ENCODE data around the gene GABRB1.
A peak's percentile ranks its signal among the peaks of the same experiment; 100 is the strongest.

Gene GABRB1

DNA sequence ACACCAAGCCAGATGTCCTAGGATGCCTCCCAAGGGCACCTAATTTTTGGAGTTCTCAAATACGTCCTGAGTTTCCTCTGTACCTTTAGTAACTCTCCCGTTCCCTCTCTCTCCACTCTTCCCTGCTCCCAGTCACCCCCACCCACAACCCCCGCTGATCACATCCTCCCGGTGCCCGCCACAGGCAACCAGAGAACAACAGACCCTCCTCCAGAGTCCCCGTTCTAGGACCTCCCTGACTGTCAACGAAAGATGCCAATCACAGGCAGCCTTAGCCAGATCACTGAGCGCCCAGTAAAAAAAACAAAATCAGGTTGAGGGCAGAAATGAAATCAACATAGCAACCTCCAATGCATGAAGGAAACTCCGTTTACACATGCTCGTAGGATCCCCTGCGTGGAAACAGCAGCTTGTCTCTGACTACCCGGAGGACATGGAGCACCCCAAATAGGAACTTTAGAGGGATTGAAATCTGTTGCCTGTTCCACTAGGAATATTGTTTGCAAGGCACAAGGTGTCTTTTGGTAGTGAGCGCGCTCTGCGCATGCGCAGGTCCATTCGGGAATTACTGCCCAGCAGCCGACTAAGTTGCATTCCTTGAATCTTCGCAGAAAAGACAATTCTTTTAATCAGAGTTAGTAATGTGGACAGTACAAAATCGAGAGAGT, at the start of gene GABRB1:
Gene GABRB1 (plus strand): TSS at position 557 of the 668 bp plus-strand sequence.
- peak in 2 of 3 donors; percentile 20 to 32 for DNase-seq

GRCh38 chr4:46984781-46985180, 46.6 kb upstream of the GABRB1 start:
- DNase-seq, result no peak

DNA sequence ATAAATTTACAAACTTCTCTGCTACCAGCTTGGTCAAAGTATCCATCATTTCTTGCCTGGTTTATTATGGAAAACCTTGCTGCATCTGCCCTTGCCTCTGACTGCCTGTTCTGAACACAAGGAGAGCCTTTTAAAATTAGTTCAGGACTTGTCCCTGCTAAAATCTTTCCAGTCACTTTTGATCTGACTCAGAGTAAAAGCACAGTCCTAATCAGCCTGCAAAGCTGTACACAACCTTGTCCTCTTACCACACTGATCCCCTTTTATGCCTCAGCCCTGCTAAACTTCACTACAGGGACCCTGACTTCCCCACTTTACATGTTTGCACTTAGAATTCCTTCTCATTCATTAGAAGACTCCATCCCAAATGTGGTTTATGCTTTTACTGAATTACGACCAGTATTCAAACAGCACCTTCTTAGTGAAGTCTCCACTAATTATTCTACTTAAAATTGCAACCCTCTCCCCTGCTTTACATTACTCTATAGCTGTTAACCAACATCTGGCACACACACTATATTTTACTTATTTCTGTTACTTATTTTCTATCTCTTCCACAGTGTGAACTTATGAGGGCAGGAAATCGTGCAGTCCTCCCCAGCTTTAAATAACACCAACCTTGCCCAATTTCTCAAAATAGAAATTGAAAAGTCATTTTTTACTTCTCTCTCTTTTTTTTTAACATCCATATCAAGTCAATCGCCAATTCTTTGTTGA, 44.3 kb upstream of the GABRB1 start:
- DNase-seq, result no peak

DNA sequence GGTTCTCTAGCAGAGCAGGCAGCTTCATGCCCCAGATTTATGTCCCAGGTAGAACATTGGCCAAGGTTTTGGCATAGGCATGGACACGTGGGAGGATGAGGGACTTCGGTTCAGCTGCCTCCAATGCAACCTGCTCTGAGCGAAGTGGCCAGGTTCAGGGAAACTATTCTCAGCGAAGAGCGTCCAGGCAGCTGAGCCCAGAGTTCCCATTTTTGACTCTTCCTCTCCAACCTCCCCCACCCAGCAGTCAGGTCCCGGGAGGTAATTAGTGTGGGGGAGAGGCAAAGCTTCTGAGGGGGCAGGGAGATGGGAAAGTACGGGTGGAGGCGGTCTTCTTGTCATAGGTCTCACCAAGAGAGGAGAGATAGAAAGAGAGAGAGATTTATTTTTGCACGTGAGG, 39.0 kb upstream of the GABRB1 start:
- DNase-seq, result peak in 1 of 3 donors; percentile 8

DNA sequence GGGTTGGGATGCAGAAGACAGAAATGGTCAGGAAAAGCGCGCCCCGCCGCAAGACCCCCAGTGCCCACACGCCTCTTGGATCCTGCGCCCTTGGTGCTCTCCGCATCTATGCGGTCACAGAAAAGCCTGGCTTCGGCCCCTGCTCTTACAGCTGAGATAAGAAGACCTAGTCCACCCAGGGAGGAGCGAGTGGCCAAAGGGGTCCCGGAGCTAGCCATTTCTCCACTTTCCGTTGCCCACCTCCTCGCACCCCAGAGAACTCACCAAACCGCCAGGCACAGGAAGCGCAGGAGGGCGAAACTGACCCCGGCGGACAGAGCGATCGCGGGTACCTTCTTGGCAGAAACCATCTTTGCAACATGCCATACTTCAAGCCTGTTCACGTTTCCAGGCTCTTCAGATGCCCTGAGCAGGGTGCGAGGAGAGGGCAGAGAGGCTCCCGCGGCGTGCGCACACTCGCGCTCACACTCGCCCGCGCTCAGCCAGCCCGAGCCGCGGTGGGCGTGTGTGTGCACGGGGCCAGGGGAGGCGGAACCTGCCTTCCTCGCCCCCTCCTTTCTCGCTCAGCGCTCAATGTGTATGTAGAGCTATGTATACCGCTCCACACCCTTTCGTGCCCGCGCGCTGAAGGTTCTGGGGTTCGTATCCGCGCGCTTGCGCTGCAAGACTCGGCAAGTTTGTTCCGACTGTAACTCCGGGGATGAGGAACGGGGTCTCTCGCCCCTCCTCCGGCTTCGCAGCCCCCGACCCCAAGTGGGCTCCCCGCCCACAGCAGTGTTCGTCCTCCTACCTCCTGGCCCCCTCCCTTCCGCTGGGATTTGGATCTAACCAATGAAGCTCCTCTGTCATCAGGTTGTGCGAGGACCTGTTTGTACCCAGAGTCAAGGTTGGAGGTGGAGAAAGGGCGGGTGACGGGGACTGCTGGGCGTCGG, 38.0 kb upstream of the GABRB1 start, which contains the start of gene GABRA4:
Gene GABRA4 (minus strand): TSS at position 507 of the 932 bp plus-strand sequence. CDS start 157 bp downstream, at position 350.
- DNase-seq, result peak in 1 of 3 donors; percentile 16

GRCh38 chr4:46994007-46994405, 37.4 kb upstream of the GABRB1 start:
- no peak for DNase-seq

DNA sequence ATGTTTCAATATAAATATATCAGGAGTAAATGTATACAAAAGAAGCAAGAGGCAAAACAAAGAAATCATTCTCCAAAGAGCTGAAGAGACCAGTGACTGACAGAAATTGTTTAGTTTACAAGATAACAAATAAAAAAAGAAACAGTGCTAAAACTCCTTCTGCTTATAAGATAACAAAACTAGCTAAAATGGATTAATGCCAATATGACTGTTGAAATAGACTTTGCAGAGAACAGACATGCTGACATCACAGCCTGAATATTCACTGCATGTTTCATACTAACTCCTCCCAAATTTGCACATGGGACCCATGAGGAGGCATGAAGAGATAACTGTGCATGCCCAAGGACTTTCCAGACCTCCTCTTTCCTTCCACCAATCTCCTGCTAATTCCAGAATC, 31.8 kb upstream of the GABRB1 start:
- DNase-seq, result no peak

- no peak for DNase-seq
These were observed 31.0 kb upstream of the GABRB1 start for GRCh38 chr4:47000406-47000805.

DNA sequence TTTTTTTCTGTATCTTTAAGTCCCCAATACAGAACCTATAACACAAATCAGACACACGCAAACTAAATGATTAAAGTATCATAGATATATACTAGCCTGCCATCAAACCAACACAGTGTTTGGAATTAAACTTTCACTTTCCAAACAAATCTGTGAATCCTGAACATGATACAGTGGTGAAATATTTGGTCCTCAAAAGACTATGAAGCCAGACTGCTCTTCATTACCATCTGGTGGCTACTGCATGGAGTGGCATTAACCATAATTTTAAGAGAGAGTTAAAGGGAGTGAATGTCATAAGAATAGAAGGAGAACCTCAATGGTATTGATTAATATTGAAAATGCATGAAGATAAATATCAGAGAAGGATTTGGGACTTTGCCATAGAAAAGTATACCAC, 28.8 kb upstream of the GABRB1 start:
- no peak for DNase-seq

DNA sequence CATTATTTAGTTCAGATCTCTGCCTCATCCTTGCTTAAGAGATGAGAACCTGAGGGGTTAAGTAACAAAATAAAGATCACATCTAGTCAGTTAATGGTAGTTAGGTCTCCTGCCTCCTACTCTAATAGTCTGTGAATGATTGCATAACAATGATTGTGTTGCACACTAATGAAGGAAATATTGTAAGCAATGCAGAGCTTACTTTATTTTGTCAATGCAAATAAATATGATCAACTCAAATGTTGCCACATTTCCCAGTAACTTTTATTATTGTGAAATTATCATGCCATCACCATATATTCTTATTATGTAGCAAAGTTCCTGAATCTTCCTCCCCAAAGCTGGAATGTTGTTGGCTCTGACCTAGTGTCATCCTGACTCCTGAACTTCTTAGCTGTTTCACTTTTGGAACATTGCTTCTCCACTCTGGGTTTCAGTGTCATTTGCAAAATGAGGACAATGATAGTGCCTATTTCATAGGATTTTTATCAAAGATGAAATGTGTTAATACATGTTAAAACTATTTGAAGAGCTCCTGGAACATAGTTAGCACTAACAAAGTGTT, 20.9 kb upstream of the GABRB1 start:
- no peak for DNase-seq

DNA sequence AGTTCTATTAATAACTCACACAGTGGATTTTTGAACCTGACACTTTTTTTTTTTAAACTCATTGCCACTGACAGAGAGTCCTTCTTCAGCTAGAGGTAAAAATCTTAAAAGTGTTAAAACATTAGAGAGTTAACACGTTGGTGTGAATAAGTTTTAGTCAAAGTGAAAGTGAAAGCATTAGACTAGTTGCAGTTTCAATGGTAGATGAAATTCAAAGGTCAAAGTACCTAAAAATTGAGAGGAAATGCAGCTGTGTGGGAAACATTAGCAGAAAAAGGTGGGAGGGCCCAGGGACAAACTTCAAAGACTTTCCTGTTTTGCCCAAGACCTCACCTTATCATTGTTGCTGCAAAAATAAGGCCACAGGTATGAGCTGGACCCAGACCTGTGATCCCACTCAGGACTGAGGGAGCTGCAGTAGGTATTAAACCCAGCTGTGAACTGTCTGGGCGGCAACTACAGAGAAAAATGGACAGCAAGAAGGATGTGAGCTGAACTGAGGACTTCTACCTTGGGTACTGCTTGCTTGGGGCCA, 20.4 kb upstream of the GABRB1 start:
- peak in 1 of 3 donors; percentile 22 for DNase-seq

DNA sequence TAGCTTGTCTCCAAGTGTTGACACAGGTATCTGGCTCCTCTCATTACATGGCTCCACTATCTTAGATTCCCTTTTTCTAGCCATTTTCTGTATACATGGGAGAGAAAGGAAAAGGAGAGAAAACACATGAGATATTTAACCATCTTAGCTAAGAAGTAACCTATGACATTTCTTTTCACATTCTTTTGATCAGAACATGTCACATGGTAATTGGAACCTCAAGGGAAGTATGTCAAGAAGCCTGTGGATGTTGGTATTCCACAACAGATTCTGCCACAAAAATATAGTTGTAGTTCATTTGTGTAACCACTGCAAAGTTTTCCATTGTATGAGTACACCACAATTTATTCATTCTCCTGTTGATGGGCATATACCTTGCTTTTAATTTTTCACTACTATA, 18.7 kb upstream of the GABRB1 start:
- DNase-seq, result no peak

DNA sequence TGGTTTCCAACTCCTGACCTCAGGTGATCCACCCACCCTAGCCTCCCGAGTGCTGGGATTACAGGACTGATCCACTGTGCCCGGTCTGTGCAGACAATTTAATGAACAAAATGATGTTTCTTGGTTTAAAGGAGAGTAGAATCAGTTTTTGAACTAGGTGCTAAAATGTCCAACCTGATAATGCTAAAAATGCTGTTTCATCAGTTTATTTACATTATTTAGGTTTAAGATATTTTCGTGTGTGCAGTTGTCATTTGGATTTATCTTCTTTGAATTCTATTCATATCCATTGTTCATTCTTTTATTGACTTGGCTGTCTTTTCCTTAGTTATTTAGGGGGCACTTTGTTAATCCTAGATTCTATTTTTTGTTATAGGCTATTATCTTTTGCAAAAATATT, 18.0 kb upstream of the GABRB1 start:
- no peak for DNase-seq

DNA sequence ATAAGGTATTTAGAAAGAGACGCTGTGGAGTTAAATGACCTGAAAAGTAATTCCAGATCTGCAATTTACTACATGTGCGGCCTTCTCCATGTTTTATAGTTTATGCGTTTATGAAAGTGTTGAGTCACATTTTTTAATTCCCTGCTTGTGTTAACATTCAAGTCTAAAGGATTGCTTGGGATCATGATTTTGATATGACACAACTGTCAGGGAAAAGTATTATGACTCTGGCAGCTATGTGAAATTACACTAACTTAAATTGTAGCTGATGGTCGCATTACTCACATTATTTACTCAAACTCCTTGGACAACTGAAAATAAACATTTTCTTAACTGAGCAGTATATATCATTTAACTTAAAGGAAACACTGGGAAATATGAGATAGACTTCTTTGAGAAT, 14.3 kb upstream of the GABRB1 start:
- no peak for DNase-seq

DNA sequence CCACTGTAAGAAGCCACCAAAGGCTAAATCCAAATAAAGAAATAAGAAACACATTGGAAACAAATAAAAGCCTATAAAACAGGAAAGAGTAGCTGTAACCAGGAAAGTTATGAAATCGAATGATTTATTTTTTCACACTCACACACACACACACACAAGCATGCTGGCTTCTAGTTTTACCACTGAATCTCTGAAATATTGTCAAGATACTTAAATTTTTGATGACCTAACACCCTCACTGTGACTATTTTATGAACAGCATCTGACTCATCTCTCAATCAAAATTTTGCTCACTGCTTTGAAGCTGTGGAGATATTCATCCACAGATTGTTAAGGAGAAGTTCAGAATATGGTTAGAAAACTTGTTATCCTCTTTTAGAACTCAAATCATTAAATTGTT, 13.9 kb upstream of the GABRB1 start:
- peak in 2 of 3 donors; percentile 27 to 33 for DNase-seq

- DNase-seq, result no peak
These were observed 511 bp downstream of the GABRB1 start for GRCh38 chr4:47031751-47032404.

- peak; percentile 40 to 60 (median 42) for DNase-seq
These were observed 1.2 kb downstream of the GABRB1 start for GRCh38 chr4:47032405-47033106.

GRCh38 chr4:47038263-47038662, 6.9 kb downstream of the GABRB1 start:
- DNase-seq, result no peak

GRCh38 chr4:47040828-47041227, 9.5 kb downstream of the GABRB1 start:
- no peak for DNase-seq

- no peak for DNase-seq
These were observed 12.5 kb downstream of the GABRB1 start for GRCh38 chr4:47043821-47044220.

DNA sequence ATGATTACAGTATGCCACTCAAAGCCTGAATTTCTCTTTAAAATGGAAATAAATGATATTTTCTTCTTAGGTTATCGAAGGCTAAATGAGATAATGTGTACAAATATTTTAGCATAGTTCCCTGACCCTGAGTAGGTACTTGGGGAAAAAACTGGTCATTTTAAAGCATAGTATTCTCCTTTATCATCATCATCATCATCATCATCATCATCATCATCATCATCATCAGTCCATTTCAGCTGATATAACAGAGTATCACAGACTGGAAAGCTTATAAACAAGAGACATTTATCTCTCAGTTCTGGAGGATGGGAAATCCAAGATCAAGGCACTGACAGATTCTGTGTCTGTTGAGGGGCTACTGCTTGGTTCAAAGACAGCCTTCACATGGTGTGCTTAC, 13.9 kb downstream of the GABRB1 start:
- DNase-seq, result no peak
